GM18870 (cell line): Measurements from ENCODE around the gene ZNF26.
"Not testable (repeated sequence)": the region's sequence is repeated elsewhere in the genome, so short reads cannot be mapped to it uniquely, and the experiment has no call there.

Experiments
- ATAC-seq: cut with Tn5 transposase; IDR thresholded peaks from one replicate; pipeline ENCODE4 v1.9.1; 2021; ENCODE audit warnings: moderate library complexity; ENCODE audit not compliant: unreplicated experiment

The ZNF26 gene

GRCh38 chr12:132955094-132956010 is 30.8 kb upstream of the ZNF26 start:
- ATAC-seq, result peak; percentile 14

- ATAC-seq, result peak; percentile 88
These were observed 30.0 kb upstream of the ZNF26 start, which contains the start of gene ZNF605 for GRCh38 chr12:132956011-132956788. TSS of gene ZNF605 (minus strand) at chr12:132956306. CDS start at chr12:132945635, 10,671 bp downstream.

GRCh38 chr12:132961790-132962189 is 24.4 kb upstream of the ZNF26 start:
- not testable (repeated sequence) for ATAC-seq

- not testable (repeated sequence) for ATAC-seq
These were observed 22.2 kb upstream of the ZNF26 start for GRCh38 chr12:132963947-132964346.

- no peak for ATAC-seq
These were observed 20.4 kb upstream of the ZNF26 start for GRCh38 chr12:132965796-132966195.

GRCh38 chr12:132966676-132967415 is 19.3 kb upstream of the ZNF26 start:
- ATAC-seq, result no peak

GRCh38 chr12:132967736-132968135 is 18.4 kb upstream of the ZNF26 start:
- ATAC-seq, result no peak

GRCh38 chr12:132972374-132972773 is 13.8 kb upstream of the ZNF26 start:
- no peak for ATAC-seq

- not testable (repeated sequence) for ATAC-seq
These were observed 9.3 kb upstream of the ZNF26 start for GRCh38 chr12:132976870-132977269.

GRCh38 chr12:132986885-132987225 is 688 bp downstream of the ZNF26 start:
- no peak for ATAC-seq

- ATAC-seq, result no peak
These were observed 12.6 kb downstream of the ZNF26 start for GRCh38 chr12:132998741-132999140.

GRCh38 chr12:133010657-133011297 is 24.6 kb downstream of the ZNF26 start:
- ATAC-seq, result no peak

GRCh38 chr12:133023566-133023965 is 37.4 kb downstream of the ZNF26 start:
- ATAC-seq, result no peak

GRCh38 chr12:133026996-133027395 is 40.8 kb downstream of the ZNF26 start:
- no peak for ATAC-seq

- peak; percentile 95 for ATAC-seq
These were observed 51.2 kb downstream of the ZNF26 start, which contains the start of gene ZNF84 for GRCh38 chr12:133037207-133038005. TSS of gene ZNF84 (plus strand) at chr12:133037509. CDS start at chr12:133041468, 3,959 bp downstream.

- no peak for ATAC-seq
These were observed 52.0 kb downstream of the ZNF26 start for GRCh38 chr12:133038118-133038709.

- no peak for ATAC-seq
These were observed 60.5 kb downstream of the ZNF26 start for GRCh38 chr12:133046698-133047097.

- ATAC-seq, result no peak
These were observed 71.3 kb downstream of the ZNF26 start for GRCh38 chr12:133057446-133057845.
